T-helper 1 cell treated with Interleukin-12 subunit alpha and Interleukin-12 subunit beta and Interleukin-4 antibody, amounts not matched to agents 30 ng/mL and 1 ng/mL, for 36 hours (primary cell): ENCODE results near the gene SRPX. TPM values are rescaled to one million over a fixed set of nuclear protein-coding genes. Genes with fewer than 3 reads are reported as not detected.

ENCODE experiments used
- total RNA-seq: library from RNA; stranded (reverse); gene quantifications from 2 replicates; pipeline ENCODE4 v1.2.3, GENCODE V29; 2022

Gene SRPX
- total RNA-seq, 1 donor from 2014 or later, result not detected

Other genes with a start within 250 kb of the SRPX start
- not detected in 2 replicates for gene SYTL5, start 214.3 kb downstream of the SRPX start, total RNA-seq
- 4.5 and 4.8 TPM in 2 replicates for gene RPGR, start 106.6 kb upstream of the SRPX start, total RNA-seq
- gene OTC, start 131.7 kb upstream of the SRPX start, total RNA-seq, result not detected in 2 replicates